Measurements from ENCODE around the gene DNAJB8.

DNAJB8 gene

GRCh38 chr3:128415773-128416577 lies 50.7 kb downstream of the DNAJB8 start:
- DNase-seq (ENCODE audit: extremely low read depth, low read depth), result no peak
- no peak overlapping the region for H3K4me3 ChIP-seq (replicated peaks; ENCODE audit: low read depth, low read length)
- no peak for TF ChIP-seq CTCF (IDR thresholded peaks at IDR 0.05; ENCODE audit: low read depth, low read length, missing control alignments)

- no peak for TF ChIP-seq CTCF (IDR thresholded peaks at IDR 0.05; ENCODE audit: low read depth, low read length, missing control alignments)
- H3K4me3 ChIP-seq (replicated peaks; ENCODE audit: low read depth, low read length), result no peak overlapping the region
- DNase-seq (ENCODE audit: extremely low read depth, low read depth), result no peak
Observed at GRCh38 chr3:128415200-128415772, 51.4 kb downstream of the DNAJB8 start.

GRCh38 chr3:128413413-128414205 lies 53.1 kb downstream of the DNAJB8 start:
- H3K4me3 ChIP-seq (replicated peaks; ENCODE audit: low read depth, low read length), result no peak overlapping the region
- DNase-seq (ENCODE audit: extremely low read depth, low read depth), result no peak

GRCh38 chr3:128413003-128413370 lies 53.7 kb downstream of the DNAJB8 start:
- DNase-seq (ENCODE audit: extremely low read depth, low read depth), result no peak
- TF ChIP-seq CTCF (IDR thresholded peaks at IDR 0.05; ENCODE audit: low read depth, low read length, missing control alignments), result no peak
- no peak overlapping the region for H3K4me3 ChIP-seq (replicated peaks; ENCODE audit: low read depth, low read length)

More at GRCh38 chr3:128413413-128414205, 53.1 kb downstream of the DNAJB8 start:
- no peak for TF ChIP-seq CTCF (IDR thresholded peaks at IDR 0.05; ENCODE audit: low read depth, low read length, missing control alignments)

Measured in HFF-Myc (cell line).